ENCODE results near the gene DNAH17. TPM values are rescaled to one million over a fixed set of nuclear protein-coding genes. Genes with fewer than 3 reads are reported as not detected.

DNAH17 gene
- total RNA-seq, 1 experiment from 2014 or later = 0.13 TPM

DNA sequence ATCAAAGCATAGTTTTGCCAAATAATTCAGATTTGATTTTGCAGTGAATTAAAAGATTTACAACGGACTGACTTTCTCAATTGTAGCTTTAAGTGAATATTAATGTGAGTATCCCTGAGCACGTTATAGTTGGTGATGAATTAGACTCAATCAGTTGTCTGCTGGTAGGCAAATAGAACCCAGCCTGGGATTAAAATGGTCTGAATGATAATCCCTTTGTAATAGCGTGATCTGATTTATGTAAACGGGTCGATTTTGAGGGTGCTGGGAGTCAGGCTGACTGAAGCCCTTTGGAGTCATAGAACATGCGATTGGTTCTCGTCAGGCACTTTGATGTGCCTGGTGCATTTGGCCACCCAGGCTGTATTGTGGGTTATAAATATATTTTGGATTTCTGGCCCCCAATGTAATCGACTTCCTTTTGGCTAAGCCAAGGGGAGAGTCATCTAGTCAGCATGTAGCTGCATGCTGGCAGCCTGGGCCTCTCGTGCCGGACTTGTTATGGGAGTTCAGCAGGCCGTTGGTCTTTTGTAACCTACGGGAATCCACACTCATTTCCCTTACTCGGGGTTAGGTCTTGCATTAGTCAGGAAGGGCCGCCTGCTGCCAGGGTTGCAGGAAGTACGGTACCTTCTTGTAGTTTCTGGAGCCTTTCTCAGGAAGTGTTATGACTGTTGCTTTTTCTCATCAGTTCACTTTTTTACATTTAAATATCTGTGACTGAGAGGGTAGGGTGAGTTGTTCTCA, 193.3 kb downstream of the DNAH17 start:
- Mint-ChIP-seq H3K4me1 (peaks cover 66 to 80% of the 10 kb centered on the region in 2 experiments), H3K27ac (peak overlapping the region in 2 of 3 experiments; percentile 74 to 87; a peak in 3 of 7 replicates), H3K4me3 (no peak overlapping the region), H3K9me3 (no peaks in the 10 kb centered on the region), H3K27me3 (ENCODE audit: low read depth) (no peaks in the 10 kb centered on the region), H3K36me3 (ENCODE audit: insufficient read depth in 1 of 3, low read depth in 3 of 3) (peaks cover 5 to 16% (median 13%) of the 10 kb centered on the region in 3 experiments; a peak in 6 of 7 replicates)
- Histone ChIP-seq H2BK5ac (ENCODE audit: insufficient read length, low read length) (no peak overlapping the region), H2BK12ac (ENCODE audit: insufficient read length, low read depth, low read length) (no peak overlapping the region), H3K79me1 (ENCODE audit: insufficient read depth, low read depth, low read length, poor library complexity, severe bottlenecking) (peaks cover 13% of the 10 kb centered on the region), H4K20me1 (ENCODE audit: control insufficient read depth, insufficient read depth, insufficient read length) (no peaks in the 10 kb centered on the region), H4K8ac (replicated peaks; ENCODE audit: insufficient read length, low read depth, low read length) (no peak overlapping the region), H3K56ac (ENCODE audit: insufficient read length, low read depth, low read length) (no peak overlapping the region), H3K4me2 (ENCODE audit: insufficient read depth, insufficient read length, low read length) (no peak overlapping the region), H3K79me2 (ENCODE audit: insufficient read depth, low read length) (peaks cover 75% of the 10 kb centered on the region), H3K23ac (ENCODE audit: insufficient read length, low read depth, low read length) (no peak overlapping the region), H3K4me1 (ENCODE audit: insufficient read depth, low read length) (peaks cover 12% of the 10 kb centered on the region), H2BK20ac (ENCODE audit: low read depth, low read length, poor library complexity, severe bottlenecking) (no peak overlapping the region), H3K14ac (ENCODE audit: insufficient read depth, low read length) (no peak overlapping the region), H2AFZ (ENCODE audit: low read length) (no peak overlapping the region), H3T11ph (ENCODE audit: low read length) (no peak overlapping the region), H3K9me3 (ENCODE audit: control insufficient read depth, low read depth, low read length) (no peaks in the 10 kb centered on the region), H3K27me3 (ENCODE audit: insufficient read depth, low read length) (no peaks in the 10 kb centered on the region), H3K9ac (ENCODE audit: extremely low read depth, insufficient read length, low read length) (no peak overlapping the region), H4K5ac (ENCODE audit: insufficient read length, low read depth, low read length) (no peak overlapping the region), H3K23me2 (ENCODE audit: insufficient read length, low read depth, low read length, poor library complexity, severe bottlenecking) (peaks cover 4% of the 10 kb centered on the region), H2AK5ac (ENCODE audit: insufficient read length, low read length) (no peak overlapping the region), H3K27ac (ENCODE audit: insufficient read length, low read depth, low read length) (no peak overlapping the region), H3K18ac (ENCODE audit: insufficient read length, low read depth, low read length) (no peak overlapping the region), H2BK120ac (ENCODE audit: low read depth, low read length, poor library complexity, severe bottlenecking) (peak overlapping the region; percentile 55), H4K91ac (ENCODE audit: insufficient read length, low read depth, low read length) (no peak overlapping the region), H3K4ac (ENCODE audit: low read depth, low read length) (no peak overlapping the region), H2BK15ac (ENCODE audit: low read depth, low read length) (no peak overlapping the region)
- DNase-seq = no peak
- WGBS (ENCODE audit: extremely low coverage, insufficient read length, low lambda C conversion rate) = no CpG with 5 or more reads among the region's 15 CpGs
- TF ChIP-seq, protein P1, sequence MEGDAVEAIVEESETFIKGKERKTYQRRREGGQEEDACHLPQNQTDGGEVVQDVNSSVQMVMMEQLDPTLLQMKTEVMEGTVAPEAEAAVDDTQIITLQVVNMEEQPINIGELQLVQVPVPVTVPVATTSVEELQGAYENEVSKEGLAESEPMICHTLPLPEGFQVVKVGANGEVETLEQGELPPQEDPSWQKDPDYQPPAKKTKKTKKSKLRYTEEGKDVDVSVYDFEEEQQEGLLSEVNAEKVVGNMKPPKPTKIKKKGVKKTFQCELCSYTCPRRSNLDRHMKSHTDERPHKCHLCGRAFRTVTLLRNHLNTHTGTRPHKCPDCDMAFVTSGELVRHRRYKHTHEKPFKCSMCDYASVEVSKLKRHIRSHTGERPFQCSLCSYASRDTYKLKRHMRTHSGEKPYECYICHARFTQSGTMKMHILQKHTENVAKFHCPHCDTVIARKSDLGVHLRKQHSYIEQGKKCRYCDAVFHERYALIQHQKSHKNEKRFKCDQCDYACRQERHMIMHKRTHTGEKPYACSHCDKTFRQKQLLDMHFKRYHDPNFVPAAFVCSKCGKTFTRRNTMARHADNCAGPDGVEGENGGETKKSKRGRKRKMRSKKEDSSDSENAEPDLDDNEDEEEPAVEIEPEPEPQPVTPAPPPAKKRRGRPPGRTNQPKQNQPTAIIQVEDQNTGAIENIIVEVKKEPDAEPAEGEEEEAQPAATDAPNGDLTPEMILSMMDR (conservative IDR thresholded peaks at IDR 0.05) = no peak

Data from H9 (cell line).